ENCODE measurements around the gene CDH4. TPM values are rescaled to one million over a fixed set of nuclear protein-coding genes. Genes with fewer than 3 reads are reported as not detected.

Gene CDH4
- total RNA-seq, 1 donor from 2014 or later: not detected

DNA sequence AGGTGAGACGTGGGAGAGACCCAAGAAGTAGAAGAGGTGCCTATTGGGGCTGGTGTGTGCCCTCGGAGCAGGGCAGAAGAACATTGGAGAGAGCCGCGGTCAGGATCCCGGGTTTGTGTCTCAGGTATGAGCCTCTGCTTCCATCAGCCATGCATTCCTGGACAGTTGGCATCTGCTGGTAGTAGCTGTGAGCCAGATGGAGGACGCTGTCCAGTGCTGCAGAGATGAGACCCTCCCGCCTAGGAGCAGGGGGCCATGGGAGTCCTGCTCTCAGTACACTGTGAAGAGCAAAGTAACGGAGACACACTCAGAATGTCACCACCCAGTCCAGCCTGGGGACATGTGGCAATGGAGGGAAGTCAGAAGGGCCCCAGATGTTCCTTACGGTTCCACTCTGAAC lies 108.2 kb downstream of the CDH4 start:
- no peak for DNase-seq
- no peaks in the 10 kb centered on the region for H3K4me1 Mint-ChIP-seq
- TF ChIP-seq, protein P1, sequence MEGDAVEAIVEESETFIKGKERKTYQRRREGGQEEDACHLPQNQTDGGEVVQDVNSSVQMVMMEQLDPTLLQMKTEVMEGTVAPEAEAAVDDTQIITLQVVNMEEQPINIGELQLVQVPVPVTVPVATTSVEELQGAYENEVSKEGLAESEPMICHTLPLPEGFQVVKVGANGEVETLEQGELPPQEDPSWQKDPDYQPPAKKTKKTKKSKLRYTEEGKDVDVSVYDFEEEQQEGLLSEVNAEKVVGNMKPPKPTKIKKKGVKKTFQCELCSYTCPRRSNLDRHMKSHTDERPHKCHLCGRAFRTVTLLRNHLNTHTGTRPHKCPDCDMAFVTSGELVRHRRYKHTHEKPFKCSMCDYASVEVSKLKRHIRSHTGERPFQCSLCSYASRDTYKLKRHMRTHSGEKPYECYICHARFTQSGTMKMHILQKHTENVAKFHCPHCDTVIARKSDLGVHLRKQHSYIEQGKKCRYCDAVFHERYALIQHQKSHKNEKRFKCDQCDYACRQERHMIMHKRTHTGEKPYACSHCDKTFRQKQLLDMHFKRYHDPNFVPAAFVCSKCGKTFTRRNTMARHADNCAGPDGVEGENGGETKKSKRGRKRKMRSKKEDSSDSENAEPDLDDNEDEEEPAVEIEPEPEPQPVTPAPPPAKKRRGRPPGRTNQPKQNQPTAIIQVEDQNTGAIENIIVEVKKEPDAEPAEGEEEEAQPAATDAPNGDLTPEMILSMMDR (IDR thresholded peaks at IDR 0.05): no peak
- ATAC-seq (ENCODE audit: low read depth): no peak
- ChIA-PET POLR2A (no interaction called here), CTCF (no interaction called here)
- H3K27me3 Mint-ChIP-seq: no peaks in the 10 kb centered on the region
- H3K27ac Mint-ChIP-seq: no peak overlapping the region
- H3K4me3 Mint-ChIP-seq: no peak overlapping the region
- intact Hi-C loops (cut with micrococcal nuclease): no loop called here
- H3K9me3 Mint-ChIP-seq: peaks cover 7% of the 10 kb centered on the region
- H3K36me3 Mint-ChIP-seq (ENCODE audit: low read depth): no peaks in the 10 kb centered on the region

DNA sequence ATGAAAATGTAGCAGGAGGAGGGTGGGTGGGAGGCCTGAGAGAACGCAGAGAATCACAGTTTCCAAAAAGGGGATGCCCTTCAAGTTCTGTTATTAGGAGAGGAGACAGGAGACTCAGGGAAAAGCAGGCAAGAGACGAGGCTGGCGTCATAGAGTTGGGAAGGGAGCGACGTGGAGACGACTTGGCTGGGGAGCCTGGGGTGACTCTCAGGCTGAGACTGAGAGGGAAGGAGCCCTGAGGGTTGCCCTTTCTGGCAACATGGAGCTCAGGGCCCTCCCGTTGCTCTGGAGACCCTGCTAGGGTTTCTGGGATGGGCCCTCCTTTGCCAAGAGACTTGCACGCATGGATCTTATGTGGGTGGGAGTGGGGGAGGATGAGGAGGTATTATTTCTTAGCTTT lies 108.9 kb downstream of the CDH4 start:
- H3K4me1 Mint-ChIP-seq: no peaks in the 10 kb centered on the region
- ATAC-seq (ENCODE audit: low read depth) (no peak), DNase-seq (no peak)
- TF ChIP-seq, protein P1 (IDR thresholded peaks at IDR 0.05): no peak
- POLR2A ChIA-PET: no interaction called here
- H3K9me3 Mint-ChIP-seq: peaks cover 7% of the 10 kb centered on the region
- H3K27ac Mint-ChIP-seq: no peak overlapping the region
- H3K36me3 Mint-ChIP-seq (ENCODE audit: low read depth): no peaks in the 10 kb centered on the region
- CTCF ChIA-PET: no interaction called here
- intact Hi-C loops (cut with micrococcal nuclease): no loop called here
- no peak overlapping the region for H3K4me3 Mint-ChIP-seq
- no peaks in the 10 kb centered on the region for H3K27me3 Mint-ChIP-seq

DNA sequence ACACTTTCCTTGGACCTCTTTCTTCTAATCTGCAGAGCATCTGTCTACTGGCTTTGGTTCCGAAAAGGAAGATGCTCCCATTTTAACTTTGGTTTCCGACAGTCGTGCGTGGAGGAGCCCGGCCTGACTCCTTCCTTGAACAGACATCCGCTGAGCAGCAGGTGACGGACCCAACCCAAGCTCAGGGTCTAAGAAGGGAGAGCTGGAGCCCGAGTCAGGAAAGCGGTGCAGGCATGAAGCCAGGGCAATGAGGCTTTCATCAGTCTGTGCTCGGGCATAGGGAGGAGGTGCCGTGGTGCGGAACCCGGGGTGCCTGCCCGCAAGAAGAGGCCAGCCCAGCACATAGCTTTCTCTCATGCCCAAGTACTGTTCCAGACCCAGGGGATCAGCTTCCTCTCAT lies 109.4 kb downstream of the CDH4 start:
- TF ChIP-seq, protein P1 (IDR thresholded peaks at IDR 0.05): no peak
- H3K9me3 Mint-ChIP-seq: peaks cover 7% of the 10 kb centered on the region
- ATAC-seq (ENCODE audit: low read depth): no peak
- no peaks in the 10 kb centered on the region for H3K4me1 Mint-ChIP-seq
- POLR2A ChIA-PET: no interaction called here
- no peak overlapping the region for H3K27ac Mint-ChIP-seq
- no peaks in the 10 kb centered on the region for H3K36me3 Mint-ChIP-seq (ENCODE audit: low read depth)
- intact Hi-C loops (cut with micrococcal nuclease): no loop called here
- H3K27me3 Mint-ChIP-seq: no peaks in the 10 kb centered on the region
- CTCF ChIA-PET: no interaction called here
- no peak overlapping the region for H3K4me3 Mint-ChIP-seq
- no peak for DNase-seq

DNA sequence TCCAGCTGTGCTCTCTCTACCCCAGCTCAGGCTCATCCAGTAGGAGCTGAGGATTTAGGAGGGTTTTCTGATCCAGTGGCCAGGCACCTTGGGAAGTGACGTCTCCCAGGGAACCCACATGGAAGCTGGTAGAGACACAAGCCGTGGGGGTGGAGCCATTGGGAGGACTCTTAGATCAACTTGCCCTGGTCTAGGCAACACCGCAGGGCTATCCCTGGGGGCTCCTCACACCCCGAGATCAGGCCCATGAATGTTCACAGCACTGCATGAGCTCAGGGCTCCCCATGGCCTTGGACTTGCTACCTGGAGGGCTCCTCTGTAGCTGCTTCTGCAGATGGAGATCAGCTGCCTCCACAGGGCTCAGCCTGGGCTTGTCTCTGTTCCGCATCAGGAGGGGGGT lies 112.1 kb downstream of the CDH4 start:
- Mint-ChIP-seq H3K27me3 (no peaks in the 10 kb centered on the region), H3K4me3 (no peak overlapping the region), H3K36me3 (ENCODE audit: low read depth) (no peaks in the 10 kb centered on the region), H3K9me3 (peaks cover 5% of the 10 kb centered on the region), H3K27ac (no peak overlapping the region), H3K4me1 (no peaks in the 10 kb centered on the region)
- CTCF ChIA-PET: no interaction called here
- TF ChIP-seq, protein P1 (IDR thresholded peaks at IDR 0.05): no peak
- ATAC-seq (ENCODE audit: low read depth) (no peak), DNase-seq (no peak)
- intact Hi-C loops (cut with micrococcal nuclease): no loop called here
- POLR2A ChIA-PET: no interaction called here

DNA sequence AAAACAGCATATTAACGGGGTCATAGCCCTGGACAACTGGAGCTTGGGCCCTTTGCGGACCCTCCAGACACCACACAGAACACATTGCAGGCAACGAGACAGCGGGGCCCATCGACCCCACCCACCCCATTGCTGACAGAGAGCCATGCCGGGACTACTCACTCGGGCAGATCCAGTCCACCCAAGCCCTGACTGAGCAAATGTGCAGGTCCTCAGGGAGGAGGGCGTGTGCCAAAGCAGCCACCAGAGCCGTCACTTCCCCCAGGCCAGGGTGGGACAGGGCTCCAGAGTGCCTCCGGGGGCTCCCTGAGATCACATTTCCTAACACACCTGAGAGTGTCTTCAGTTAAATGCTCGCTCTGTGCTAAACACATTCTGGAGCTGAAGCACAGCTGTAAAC lies 114.9 kb downstream of the CDH4 start:
- H3K9me3 Mint-ChIP-seq: peaks cover 5% of the 10 kb centered on the region
- no peaks in the 10 kb centered on the region for H3K36me3 Mint-ChIP-seq (ENCODE audit: low read depth)
- CTCF ChIA-PET: no interaction called here
- intact Hi-C loops (cut with micrococcal nuclease): no loop called here
- H3K4me3 Mint-ChIP-seq: no peak overlapping the region
- ATAC-seq (ENCODE audit: low read depth) (no peak), DNase-seq (no peak)
- H3K27ac Mint-ChIP-seq: no peak overlapping the region
- H3K27me3 Mint-ChIP-seq: no peaks in the 10 kb centered on the region
- no peaks in the 10 kb centered on the region for H3K4me1 Mint-ChIP-seq
- TF ChIP-seq, protein P1 (IDR thresholded peaks at IDR 0.05): no peak
- POLR2A ChIA-PET: no interaction called here

All from activated B cell treated with CpG ODN at 0.5 μM for 24 hours (primary cell).